Calu3 (cell line): ENCODE measurements around the gene DHRS7B. TPM values are rescaled to one million over a fixed set of nuclear protein-coding genes. Genes with fewer than 3 reads are reported as not detected.

Experiments
- BruUV-seq: library from RNA; stranded (reverse); fragments of 400-500 nt; replicated peaks from 2 replicates; lab custom pipeline; 2021; lab: Mats Ljungman, UMichigan
- CTCF ChIA-PET: fragments of 300-600 bp; sonication (Branson Sonifier 250); formaldehyde crosslinking; loops from one replicate; lab custom pipeline; 2022; ENCODE audit warnings: antibody characterized with exemption; lab: Charles Lee
- DNase-seq: peaks from one replicate; pipeline ENCODE4 v3.0.0; 2022
- H3K27ac Mint-ChIP-seq: one replicate; pipeline ENCODE4 v1.8.0; 2022; ENCODE audit warnings: mixed read lengths; ENCODE audit not compliant: unreplicated experiment
- H3K27me3 Mint-ChIP-seq: one replicate; pipeline ENCODE4 v1.8.0; 2022; ENCODE audit warnings: mixed read lengths; ENCODE audit not compliant: unreplicated experiment
- H3K36me3 Mint-ChIP-seq: one replicate; pipeline ENCODE4 v1.8.0; 2022; ENCODE audit warnings: mild to moderate bottlenecking, moderate library complexity, mixed read lengths; ENCODE audit not compliant: insufficient read depth, unreplicated experiment
- H3K4me1 Mint-ChIP-seq: one replicate; pipeline ENCODE4 v1.8.0; 2022; ENCODE audit warnings: mild to moderate bottlenecking, low read depth, mixed read lengths; ENCODE audit not compliant: unreplicated experiment
- H3K4me3 Mint-ChIP-seq: one replicate; pipeline ENCODE4 v1.8.0; 2022; ENCODE audit warnings: mild to moderate bottlenecking, low read depth, moderate library complexity, mixed read lengths; ENCODE audit not compliant: unreplicated experiment
- H3K9me3 Mint-ChIP-seq: one replicate; pipeline ENCODE4 v1.8.0; 2022; ENCODE audit warnings: low read depth, mixed read lengths; ENCODE audit not compliant: unreplicated experiment
- CTCF ChIP-seq: fragments of 200-600 bp; IDR thresholded peaks from one replicate; pipeline ENCODE4 v1.8.0; 2022; ENCODE audit warnings: antibody characterized with exemption; ENCODE audit not compliant: unreplicated experiment
- intact Hi-C: fragments of 100-400 bp; cut with micrococcal nuclease; formaldehyde crosslinking; loops from one replicate; pipeline ENCODE4 v1.10.0; 2022; ENCODE audit not compliant: unreplicated experiment
- total RNA-seq: library from RNA; stranded (reverse); gene quantifications from 2 replicates; pipeline ENCODE4 v1.2.3, GENCODE V29; 2022

DHRS7B gene
- total RNA-seq, 1 experiment from 2014 or later: 15.3 TPM

GRCh38 chr17:21233581-21234347 is 107.0 kb downstream of the DHRS7B start:
- DNase-seq: no peak
- Mint-ChIP-seq H3K9me3 (peaks cover 2% of the 10 kb centered on the region), H3K27ac (no peak overlapping the region), H3K4me1 (no peaks in the 10 kb centered on the region), H3K36me3 (no peaks in the 10 kb centered on the region), H3K27me3 (peaks cover 25% of the 10 kb centered on the region), H3K4me3 (no peak overlapping the region)
- no TSS peak for BruUV-seq
- CTCF ChIA-PET: no interaction called here
- TF ChIP-seq CTCF: no peak
- intact Hi-C loops: no loop called here

- H3K27ac Mint-ChIP-seq: no peak overlapping the region
- no TSS peak for BruUV-seq
- H3K4me3 Mint-ChIP-seq: no peak overlapping the region
- no peaks in the 10 kb centered on the region for H3K36me3 Mint-ChIP-seq
- no peak for DNase-seq
- intact Hi-C loops: no loop called here
- no peaks in the 10 kb centered on the region for H3K4me1 Mint-ChIP-seq
- peaks cover 2% of the 10 kb centered on the region for H3K9me3 Mint-ChIP-seq
- CTCF ChIA-PET: no interaction called here
- no peak for TF ChIP-seq CTCF
- H3K27me3 Mint-ChIP-seq: peaks cover 25% of the 10 kb centered on the region
Observed at GRCh38 chr17:21235921-21236320, 109.2 kb downstream of the DHRS7B start.

- H3K4me1 Mint-ChIP-seq: no peaks in the 10 kb centered on the region
- TF ChIP-seq CTCF: peak; percentile 19
- DNase-seq: no peak
- no TSS peak for BruUV-seq
- H3K27me3 Mint-ChIP-seq: peaks cover 25% of the 10 kb centered on the region
- CTCF ChIA-PET: no interaction called here
- no peaks in the 10 kb centered on the region for H3K9me3 Mint-ChIP-seq
- no peak overlapping the region for H3K27ac Mint-ChIP-seq
- H3K4me3 Mint-ChIP-seq: no peak overlapping the region
- intact Hi-C loops: no loop called here
- H3K36me3 Mint-ChIP-seq: no peaks in the 10 kb centered on the region
Observed at GRCh38 chr17:21239680-21240368, 113.1 kb downstream of the DHRS7B start.

- H3K4me3 Mint-ChIP-seq: no peak overlapping the region
- no peaks in the 10 kb centered on the region for H3K4me1 Mint-ChIP-seq
- peaks cover 25% of the 10 kb centered on the region for H3K27me3 Mint-ChIP-seq
- no peak for TF ChIP-seq CTCF
- CTCF ChIA-PET: no interaction called here
- no peak for DNase-seq
- intact Hi-C loops: no loop called here
- H3K36me3 Mint-ChIP-seq: no peaks in the 10 kb centered on the region
- no peak overlapping the region for H3K27ac Mint-ChIP-seq
- BruUV-seq: no TSS peak
- no peaks in the 10 kb centered on the region for H3K9me3 Mint-ChIP-seq
Observed at GRCh38 chr17:21240369-21241055, 113.7 kb downstream of the DHRS7B start.

Other genes with a start within 250 kb of the DHRS7B start
- gene USP22, start 84.0 kb upstream of the DHRS7B start, total RNA-seq: 147 and 150 TPM in 2 replicates
- gene TMEM11, start 87.2 kb downstream of the DHRS7B start, total RNA-seq: 18.9 and 20.3 TPM in 2 replicates
- gene NATD1, start 126.4 kb downstream of the DHRS7B start, total RNA-seq: 1.5 and 1.7 TPM in 2 replicates
- 93.5 and 111 TPM in 2 replicates for gene MAP2K3, start 157.7 kb downstream of the DHRS7B start, total RNA-seq
- gene KCNJ12, start 249.4 kb downstream of the DHRS7B start, total RNA-seq: not detected in 2 replicates